HUES48 (cell line): ENCODE measurements around the gene GOLPH3L.
A peak's percentile ranks its signal among the peaks of the same experiment; 100 is the strongest.
"Not testable (repeated sequence)": the region's sequence is repeated elsewhere in the genome, so short reads cannot be mapped to it uniquely, and the experiment has no call there.

Experiments used
- H3K27ac ChIP-seq: one replicate; pipeline ENCODE4 v1.7.0; 2013; ENCODE audit warnings: low read depth, low read length, inconsistent platforms
- H3K27me3 ChIP-seq: 2 replicates; pipeline ENCODE4 v1.6.1; 2013; ENCODE audit warnings: mild to moderate bottlenecking, low read length; ENCODE audit not compliant: control insufficient read depth, insufficient read depth
- H3K36me3 ChIP-seq: 2 replicates; pipeline ENCODE4 v1.6.1; 2013; ENCODE audit warnings: low read length; ENCODE audit not compliant: control insufficient read depth, insufficient read depth
- H3K4me1 ChIP-seq: 2 replicates; pipeline ENCODE4 v1.6.1; 2013; ENCODE audit warnings: mild to moderate bottlenecking, low read length; ENCODE audit not compliant: control insufficient read depth, insufficient read depth
- H3K4me3 ChIP-seq: 2 replicates; pipeline ENCODE4 v1.5.1; 2013; ENCODE audit warnings: mild to moderate bottlenecking, low read depth, low read length
- H3K9ac ChIP-seq: 2 replicates; pipeline ENCODE4 v1.6.1; 2013; ENCODE audit warnings: mild to moderate bottlenecking, low read depth, low read length, moderate library complexity
- H3K9me3 ChIP-seq: 2 replicates; pipeline ENCODE4 v1.6.1; 2013; ENCODE audit warnings: low read length; ENCODE audit not compliant: control insufficient read depth, insufficient read depth

The GOLPH3L gene

GRCh38 chr1:150661156-150661555 is 35.8 kb downstream of the GOLPH3L start:
- H3K27me3 ChIP-seq, result no peaks in the 10 kb centered on the region
- H3K4me3 ChIP-seq, result no peak overlapping the region
- H3K27ac ChIP-seq, result no peak overlapping the region
- H3K9me3 ChIP-seq, result no peaks in the 10 kb centered on the region
- no peak overlapping the region for H3K9ac ChIP-seq
- H3K4me1 ChIP-seq, result no peaks in the 10 kb centered on the region
- peaks cover 38% of the 10 kb centered on the region for H3K36me3 ChIP-seq

GRCh38 chr1:150660584-150660983 is 36.4 kb downstream of the GOLPH3L start:
- peaks cover 38% of the 10 kb centered on the region for H3K36me3 ChIP-seq
- no peaks in the 10 kb centered on the region for H3K27me3 ChIP-seq
- H3K27ac ChIP-seq, result no peak overlapping the region
- H3K9ac ChIP-seq, result no peak overlapping the region
- no peaks in the 10 kb centered on the region for H3K9me3 ChIP-seq
- H3K4me3 ChIP-seq, result no peak overlapping the region
- no peaks in the 10 kb centered on the region for H3K4me1 ChIP-seq

GRCh38 chr1:150657064-150657463 is 39.9 kb downstream of the GOLPH3L start:
- peaks cover 35% of the 10 kb centered on the region for H3K36me3 ChIP-seq
- not testable (repeated sequence) for H3K27me3 ChIP-seq, H3K27ac ChIP-seq, H3K4me3 ChIP-seq, H3K9me3 ChIP-seq, H3K9ac ChIP-seq, H3K4me1 ChIP-seq

GRCh38 chr1:150654635-150655034 is 42.3 kb downstream of the GOLPH3L start:
- not testable (repeated sequence) for H3K4me3 ChIP-seq

GRCh38 chr1:150650193-150650592 is 46.8 kb downstream of the GOLPH3L start:
- Histone ChIP-seq H3K27me3 (no peaks in the 10 kb centered on the region), H3K4me1 (no peaks in the 10 kb centered on the region; the same call in 1 of the 2 replicates), H3K4me3 (no peak overlapping the region), H3K9me3 (no peaks in the 10 kb centered on the region), H3K27ac (no peak overlapping the region), H3K9ac (no peak overlapping the region), H3K36me3 (peaks cover 53% of the 10 kb centered on the region)

More at GRCh38 chr1:150654635-150655034, 42.3 kb downstream of the GOLPH3L start:
- not testable (repeated sequence) for H3K9me3 ChIP-seq, H3K27me3 ChIP-seq, H3K9ac ChIP-seq, H3K27ac ChIP-seq, H3K4me1 ChIP-seq
- peaks cover 24% of the 10 kb centered on the region for H3K36me3 ChIP-seq

GRCh38 chr1:150649441-150650075 is 47.4 kb downstream of the GOLPH3L start:
- peaks cover 55% of the 10 kb centered on the region for H3K36me3 ChIP-seq

GRCh38 chr1:150642296-150642695 is 54.7 kb downstream of the GOLPH3L start:
- H3K9me3 ChIP-seq, result no peaks in the 10 kb centered on the region
- H3K4me3 ChIP-seq, result no peak overlapping the region
- peak overlapping the region; percentile 71; the same call in 1 of the 2 replicates for H3K9ac ChIP-seq
- H3K27ac ChIP-seq, result peak overlapping the region; percentile 95
- H3K4me1 ChIP-seq, result peaks cover 16% of the 10 kb centered on the region
- no peaks in the 10 kb centered on the region for H3K27me3 ChIP-seq
- H3K36me3 ChIP-seq, result peaks cover 21% of the 10 kb centered on the region

More at GRCh38 chr1:150649441-150650075, 47.4 kb downstream of the GOLPH3L start:
- no peaks in the 10 kb centered on the region for H3K9me3 ChIP-seq
- H3K27ac ChIP-seq, result no peak overlapping the region
- H3K9ac ChIP-seq, result no peak overlapping the region
- no peak overlapping the region for H3K4me3 ChIP-seq
- H3K4me1 ChIP-seq, result no peaks in the 10 kb centered on the region; the same call in 1 of the 2 replicates
- no peaks in the 10 kb centered on the region for H3K27me3 ChIP-seq

- not testable (repeated sequence) for H3K27me3 ChIP-seq, H3K4me3 ChIP-seq, H3K9me3 ChIP-seq
- Histone ChIP-seq H3K27ac (peak overlapping the region; percentile 95), H3K4me1 (peaks cover 16% of the 10 kb centered on the region), H3K36me3 (peaks cover 12% of the 10 kb centered on the region; the same call in 1 of the 2 replicates), H3K9ac (peak overlapping the region; percentile 71)
Measured at GRCh38 chr1:150641126-150641815, 55.7 kb downstream of the GOLPH3L start.

GRCh38 chr1:150638430-150638829 is 58.5 kb downstream of the GOLPH3L start:
- H3K4me3 ChIP-seq, H3K9ac ChIP-seq, H3K36me3 ChIP-seq, H3K27me3 ChIP-seq, H3K9me3 ChIP-seq, H3K27ac ChIP-seq: not testable (repeated sequence)
- peaks cover 35% of the 10 kb centered on the region for H3K4me1 ChIP-seq

GRCh38 chr1:150634839-150635622 is 61.9 kb downstream of the GOLPH3L start:
- Histone ChIP-seq H3K4me3 (0 out of 2 replicates have a peak overlapping the region, but pooled peaks have one; percentile 31), H3K9ac (peak overlapping the region; percentile 46), H3K27ac (peak overlapping the region; percentile 95), H3K4me1 (peaks cover 28% of the 10 kb centered on the region)
- H3K9me3 ChIP-seq, H3K27me3 ChIP-seq, H3K36me3 ChIP-seq: not testable (repeated sequence)
